OCI-LY7 (cell line): ENCODE results near the gene LEAP2.

Experiments used
- EZH2phosphoT487 ChIP-seq: fragments of 200-600 bp; sonication (generic); IDR thresholded peaks from 2 replicates; pipeline ENCODE4 v1.6.1; 2018; ENCODE audit warnings: low read depth, borderline replicate concordance, mild to moderate bottlenecking, mixed run types, antibody characterized with exemption, low read length, moderate library complexity, mixed read lengths
- TF ChIP-seq, protein P1 (sequence below): fragments of 200-600 bp; sonication (generic); conservative IDR thresholded peaks from 2 replicates; pipeline ENCODE4 v1.5.1; 2014; ENCODE audit warnings: mild to moderate bottlenecking, antibody characterized with exemption, low read length, moderate library complexity, mixed read lengths

DNA sequence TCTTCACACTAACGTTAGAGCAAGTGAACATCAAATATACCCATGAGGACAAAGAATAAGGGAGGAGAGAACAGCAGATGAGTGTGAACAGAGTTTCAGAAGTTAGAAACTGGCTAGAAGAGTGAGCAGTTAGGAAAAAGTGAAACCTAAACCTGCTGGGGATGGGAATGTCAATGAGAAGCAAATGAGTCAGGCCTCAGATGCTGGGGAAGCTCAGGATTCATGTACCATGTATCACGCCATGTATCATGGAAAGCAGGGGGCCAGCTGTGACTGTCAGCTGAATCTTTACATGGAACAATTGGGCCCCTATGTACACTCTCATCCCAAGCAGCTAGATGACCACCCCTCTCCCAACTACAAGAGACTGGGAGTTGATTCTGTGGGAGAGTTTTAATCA, 23.4 kb upstream of the LEAP2 start:
- TF ChIP-seq, protein P1, sequence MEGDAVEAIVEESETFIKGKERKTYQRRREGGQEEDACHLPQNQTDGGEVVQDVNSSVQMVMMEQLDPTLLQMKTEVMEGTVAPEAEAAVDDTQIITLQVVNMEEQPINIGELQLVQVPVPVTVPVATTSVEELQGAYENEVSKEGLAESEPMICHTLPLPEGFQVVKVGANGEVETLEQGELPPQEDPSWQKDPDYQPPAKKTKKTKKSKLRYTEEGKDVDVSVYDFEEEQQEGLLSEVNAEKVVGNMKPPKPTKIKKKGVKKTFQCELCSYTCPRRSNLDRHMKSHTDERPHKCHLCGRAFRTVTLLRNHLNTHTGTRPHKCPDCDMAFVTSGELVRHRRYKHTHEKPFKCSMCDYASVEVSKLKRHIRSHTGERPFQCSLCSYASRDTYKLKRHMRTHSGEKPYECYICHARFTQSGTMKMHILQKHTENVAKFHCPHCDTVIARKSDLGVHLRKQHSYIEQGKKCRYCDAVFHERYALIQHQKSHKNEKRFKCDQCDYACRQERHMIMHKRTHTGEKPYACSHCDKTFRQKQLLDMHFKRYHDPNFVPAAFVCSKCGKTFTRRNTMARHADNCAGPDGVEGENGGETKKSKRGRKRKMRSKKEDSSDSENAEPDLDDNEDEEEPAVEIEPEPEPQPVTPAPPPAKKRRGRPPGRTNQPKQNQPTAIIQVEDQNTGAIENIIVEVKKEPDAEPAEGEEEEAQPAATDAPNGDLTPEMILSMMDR: no peak
- TF ChIP-seq EZH2phosphoT487: no peak
